ENCODE results near the gene PLCH2.

PLCH2 gene

GRCh38 chr1:2519729-2520128 is 43.6 kb downstream of the PLCH2 start:
- no CpG with 5 or more reads among the region's 30 CpGs for WGBS (ENCODE audit: extremely low coverage, insufficient coverage, low lambda C conversion rate)
- peaks cover 25% of the 10 kb centered on the region for H3K79me2 ChIP-seq (ENCODE audit: control insufficient read depth, insufficient read depth, low read length)
- no peak overlapping the region for H2BK120ac ChIP-seq (ENCODE audit: low read depth, low read length)
- H4K5ac ChIP-seq (ENCODE audit: low read length): no peak overlapping the region
- no peak overlapping the region for H3K56ac ChIP-seq (ENCODE audit: low read length)
- no peak overlapping the region for H3K18ac ChIP-seq (ENCODE audit: low read length)
- H3K9ac ChIP-seq (ENCODE audit: low read length): no peak overlapping the region
- no peak overlapping the region for H3K27ac ChIP-seq (ENCODE audit: low read depth, low read length)
- H2BK15ac ChIP-seq (replicated peaks; ENCODE audit: low read depth): no peak overlapping the region
- no peaks in the 10 kb centered on the region for H3K27me3 ChIP-seq (ENCODE audit: insufficient read depth, low read length, poor library complexity)
- no peak overlapping the region for H3K23ac ChIP-seq (ENCODE audit: low read length)
- H3K4me3 ChIP-seq (ENCODE audit: low read length): no peak overlapping the region
- H4K8ac ChIP-seq (ENCODE audit: low read depth, low read length): no peak overlapping the region
- no peak overlapping the region for H2BK5ac ChIP-seq (ENCODE audit: low read length)
- no peak overlapping the region for H3K4me2 ChIP-seq (ENCODE audit: low read length)
- peaks cover 7% of the 10 kb centered on the region for H3K36me3 ChIP-seq (ENCODE audit: control insufficient read depth, insufficient read depth, low read length)
- no peak overlapping the region for H3K4ac ChIP-seq (ENCODE audit: low read depth, low read length)
- no peak for DNase-seq
- no peak overlapping the region for H2AK5ac ChIP-seq (ENCODE audit: low read length)
- peaks cover 17% of the 10 kb centered on the region for H3K79me1 ChIP-seq (ENCODE audit: low read length)
- H3K4me1 ChIP-seq (ENCODE audit: control insufficient read depth, low read depth, low read length): peaks cover 2% of the 10 kb centered on the region

- H3K23ac ChIP-seq (ENCODE audit: low read length): no peak overlapping the region
- no peak overlapping the region for H3K9ac ChIP-seq (ENCODE audit: low read length)
- H2BK15ac ChIP-seq (replicated peaks; ENCODE audit: low read depth): no peak overlapping the region
- H3K79me2 ChIP-seq (ENCODE audit: control insufficient read depth, insufficient read depth, low read length): peaks cover 30% of the 10 kb centered on the region
- H3K18ac ChIP-seq (ENCODE audit: low read length): no peak overlapping the region
- peaks cover 7% of the 10 kb centered on the region for H3K36me3 ChIP-seq (ENCODE audit: control insufficient read depth, insufficient read depth, low read length)
- no peaks in the 10 kb centered on the region for H3K27me3 ChIP-seq (ENCODE audit: insufficient read depth, low read length, poor library complexity)
- H3K4me3 ChIP-seq (ENCODE audit: low read length): no peak overlapping the region
- no peak for DNase-seq
- H3K4me1 ChIP-seq (ENCODE audit: control insufficient read depth, low read depth, low read length): peaks cover 2% of the 10 kb centered on the region
- no peak overlapping the region for H3K4me2 ChIP-seq (ENCODE audit: low read length)
- H2BK120ac ChIP-seq (ENCODE audit: low read depth, low read length): no peak overlapping the region
- no peak overlapping the region for H2AK5ac ChIP-seq (ENCODE audit: low read length)
- no peak overlapping the region for H3K56ac ChIP-seq (ENCODE audit: low read length)
- no CpG with 5 or more reads among the region's 20 CpGs for WGBS (ENCODE audit: extremely low coverage, insufficient coverage, low lambda C conversion rate)
- H3K79me1 ChIP-seq (ENCODE audit: low read length): peaks cover 21% of the 10 kb centered on the region
- H2BK5ac ChIP-seq (ENCODE audit: low read length): no peak overlapping the region
- H4K5ac ChIP-seq (ENCODE audit: low read length): no peak overlapping the region
- H3K4ac ChIP-seq (ENCODE audit: low read depth, low read length): no peak overlapping the region
- H3K27ac ChIP-seq (ENCODE audit: low read depth, low read length): no peak overlapping the region
- no peak overlapping the region for H4K8ac ChIP-seq (ENCODE audit: low read depth, low read length)
Observed at GRCh38 chr1:2520206-2520605, 44.1 kb downstream of the PLCH2 start.

GRCh38 chr1:2520806-2521205 is 44.7 kb downstream of the PLCH2 start:
- peaks cover 7% of the 10 kb centered on the region for H3K36me3 ChIP-seq (ENCODE audit: control insufficient read depth, insufficient read depth, low read length)

GRCh38 chr1:2522230-2522629 is 46.1 kb downstream of the PLCH2 start:
- no peak for DNase-seq
- WGBS (ENCODE audit: extremely low coverage, insufficient coverage, low lambda C conversion rate): no CpG with 5 or more reads among the region's 7 CpGs
- peaks cover 5% of the 10 kb centered on the region for H3K36me3 ChIP-seq (ENCODE audit: control insufficient read depth, insufficient read depth, low read length)

More at GRCh38 chr1:2520806-2521205, 44.7 kb downstream of the PLCH2 start:
- Histone ChIP-seq H3K27me3 (ENCODE audit: insufficient read depth, low read length, poor library complexity) (no peaks in the 10 kb centered on the region), H4K5ac (ENCODE audit: low read length) (no peak overlapping the region), H3K4me3 (ENCODE audit: low read length) (no peak overlapping the region), H2BK15ac (replicated peaks; ENCODE audit: low read depth) (no peak overlapping the region), H3K27ac (ENCODE audit: low read depth, low read length) (no peak overlapping the region), H3K79me1 (ENCODE audit: low read length) (peaks cover 26% of the 10 kb centered on the region), H3K4ac (ENCODE audit: low read depth, low read length) (no peak overlapping the region), H3K4me1 (ENCODE audit: control insufficient read depth, low read depth, low read length) (peaks cover 4% of the 10 kb centered on the region), H3K56ac (ENCODE audit: low read length) (no peak overlapping the region), H3K79me2 (ENCODE audit: control insufficient read depth, insufficient read depth, low read length) (peaks cover 36% of the 10 kb centered on the region), H4K8ac (ENCODE audit: low read depth, low read length) (no peak overlapping the region), H3K18ac (ENCODE audit: low read length) (no peak overlapping the region), H2AK5ac (ENCODE audit: low read length) (no peak overlapping the region), H3K23ac (ENCODE audit: low read length) (no peak overlapping the region), H3K4me2 (ENCODE audit: low read length) (no peak overlapping the region), H2BK120ac (ENCODE audit: low read depth, low read length) (no peak overlapping the region), H2BK5ac (ENCODE audit: low read length) (no peak overlapping the region), H3K9ac (ENCODE audit: low read length) (no peak overlapping the region)
- no peak for DNase-seq
- no CpG with 5 or more reads among the region's 21 CpGs for WGBS (ENCODE audit: extremely low coverage, insufficient coverage, low lambda C conversion rate)

GRCh38 chr1:2523191-2523890 is 47.3 kb downstream of the PLCH2 start:
- H3K27ac ChIP-seq (ENCODE audit: low read depth, low read length): no peak overlapping the region
- no peak overlapping the region for H2BK5ac ChIP-seq (ENCODE audit: low read length)
- no peak overlapping the region for H2AK5ac ChIP-seq (ENCODE audit: low read length)
- no peak overlapping the region for H3K9ac ChIP-seq (ENCODE audit: low read length)
- H3K27me3 ChIP-seq (ENCODE audit: insufficient read depth, low read length, poor library complexity): peaks cover 4% of the 10 kb centered on the region
- peaks cover 36% of the 10 kb centered on the region for H3K79me2 ChIP-seq (ENCODE audit: control insufficient read depth, insufficient read depth, low read length)
- H3K4ac ChIP-seq (ENCODE audit: low read depth, low read length): no peak overlapping the region
- no peak overlapping the region for H3K4me2 ChIP-seq (ENCODE audit: low read length)
- H3K4me1 ChIP-seq (ENCODE audit: control insufficient read depth, low read depth, low read length): peaks cover 6% of the 10 kb centered on the region
- H3K36me3 ChIP-seq (ENCODE audit: control insufficient read depth, insufficient read depth, low read length): peaks cover 5% of the 10 kb centered on the region
- no CpG with 5 or more reads among the region's 32 CpGs for WGBS (ENCODE audit: extremely low coverage, insufficient coverage, low lambda C conversion rate)
- H3K79me1 ChIP-seq (ENCODE audit: low read length): peaks cover 26% of the 10 kb centered on the region
- no peak overlapping the region for H3K18ac ChIP-seq (ENCODE audit: low read length)
- no peak overlapping the region for H2BK15ac ChIP-seq (replicated peaks; ENCODE audit: low read depth)
- no peak overlapping the region for H4K8ac ChIP-seq (ENCODE audit: low read depth, low read length)
- H3K56ac ChIP-seq (ENCODE audit: low read length): peak overlapping the region; percentile 38
- H3K23ac ChIP-seq (ENCODE audit: low read length): no peak overlapping the region
- H2BK120ac ChIP-seq (ENCODE audit: low read depth, low read length): no peak overlapping the region
- H4K5ac ChIP-seq (ENCODE audit: low read length): no peak overlapping the region
- no peak overlapping the region for H3K4me3 ChIP-seq (ENCODE audit: low read length)
- no peak for DNase-seq

More at GRCh38 chr1:2522230-2522629, 46.1 kb downstream of the PLCH2 start:
- no peak overlapping the region for H2BK5ac ChIP-seq (ENCODE audit: low read length)
- H4K8ac ChIP-seq (ENCODE audit: low read depth, low read length): no peak overlapping the region
- no peak overlapping the region for H2AK5ac ChIP-seq (ENCODE audit: low read length)
- peaks cover 36% of the 10 kb centered on the region for H3K79me2 ChIP-seq (ENCODE audit: control insufficient read depth, insufficient read depth, low read length)
- H2BK120ac ChIP-seq (ENCODE audit: low read depth, low read length): no peak overlapping the region
- H3K4me3 ChIP-seq (ENCODE audit: low read length): no peak overlapping the region
- peaks cover 6% of the 10 kb centered on the region for H3K4me1 ChIP-seq (ENCODE audit: control insufficient read depth, low read depth, low read length)
- H3K27me3 ChIP-seq (ENCODE audit: insufficient read depth, low read length, poor library complexity): no peaks in the 10 kb centered on the region
- H3K4me2 ChIP-seq (ENCODE audit: low read length): no peak overlapping the region
- no peak overlapping the region for H2BK15ac ChIP-seq (replicated peaks; ENCODE audit: low read depth)
- no peak overlapping the region for H3K23ac ChIP-seq (ENCODE audit: low read length)
- H3K56ac ChIP-seq (ENCODE audit: low read length): no peak overlapping the region
- H3K4ac ChIP-seq (ENCODE audit: low read depth, low read length): no peak overlapping the region
- peaks cover 26% of the 10 kb centered on the region for H3K79me1 ChIP-seq (ENCODE audit: low read length)
- no peak overlapping the region for H3K27ac ChIP-seq (ENCODE audit: low read depth, low read length)
- no peak overlapping the region for H4K5ac ChIP-seq (ENCODE audit: low read length)
- H3K18ac ChIP-seq (ENCODE audit: low read length): no peak overlapping the region
- no peak overlapping the region for H3K9ac ChIP-seq (ENCODE audit: low read length)
